Hepatocyte (in vitro differentiated cells): ENCODE data around the gene SNX2. TPM values are rescaled to one million over a fixed set of nuclear protein-coding genes. Genes with fewer than 3 reads are reported as not detected.

Experiments
- DNase-seq: peaks from one replicate; pipeline ENCODE4 v3.0.0-alpha.2; 2016; ENCODE audit warnings: low spot score
- H2AFZ ChIP-seq: fragments of 200-600 bp; sonication (generic); 2 replicates; pipeline ENCODE4 v1.6.0; 2016; ENCODE audit warnings: antibody characterized with exemption, mild to moderate bottlenecking
- H3K27ac ChIP-seq: fragments of 200-600 bp; sonication (generic); 2 replicates; pipeline ENCODE4 v1.5.1; 2016; ENCODE audit warnings: mild to moderate bottlenecking
- H3K27me3 ChIP-seq: fragments of 200-600 bp; sonication (generic); 2 replicates; pipeline ENCODE4 v1.6.1; 2016
- H3K36me3 ChIP-seq: fragments of 200-600 bp; sonication (generic); replicated peaks from 2 replicates; pipeline ENCODE4 v1.5.1; 2016; ENCODE audit warnings: low read depth; ENCODE audit not compliant: insufficient read depth
- H3K4me1 ChIP-seq: fragments of 200-600 bp; sonication (generic); 2 replicates; pipeline ENCODE4 v1.5.1; 2016; ENCODE audit warnings: mild to moderate bottlenecking, moderate library complexity; ENCODE audit not compliant: insufficient read depth
- H3K4me2 ChIP-seq: fragments of 200-600 bp; sonication (generic); 2 replicates; pipeline ENCODE4 v1.6.0; 2016
- H3K4me3 ChIP-seq: fragments of 200-600 bp; sonication (generic); 2 replicates; pipeline ENCODE4 v1.5.1; 2016; ENCODE audit warnings: mild to moderate bottlenecking
- H3K79me2 ChIP-seq: fragments of 200-600 bp; sonication (generic); 2 replicates; pipeline ENCODE4 v1.6.0; 2017; ENCODE audit warnings: mild to moderate bottlenecking
- H3K9me2 ChIP-seq: fragments of 200-600 bp; sonication (generic); replicated peaks from 2 replicates; pipeline ENCODE4 v1.6.0; 2017; ENCODE audit warnings: mild to moderate bottlenecking; ENCODE audit not compliant: insufficient read depth
- H3K9me3 ChIP-seq: fragments of 200-600 bp; sonication (generic); 2 replicates; pipeline ENCODE4 v1.5.1; 2016; ENCODE audit warnings: low read depth, mild to moderate bottlenecking
- H4K20me1 ChIP-seq: fragments of 200-600 bp; sonication (generic); 2 replicates; pipeline ENCODE4 v1.6.0; 2016; ENCODE audit warnings: mild to moderate bottlenecking; ENCODE audit not compliant: insufficient read depth, poor library complexity, severe bottlenecking
- EZH2 ChIP-seq: fragments of 200-600 bp; sonication (generic); IDR thresholded peaks from 2 replicates; pipeline ENCODE4 v1.6.1; 2016; ENCODE audit warnings: antibody characterized with exemption, mild to moderate bottlenecking, borderline replicate concordance
- EZH2phosphoT487 ChIP-seq: fragments of 200-600 bp; sonication (generic); IDR thresholded peaks from one replicate; pipeline ENCODE4 v1.6.1; 2018; ENCODE audit warnings: antibody characterized with exemption, mild to moderate bottlenecking, low read depth, moderate library complexity; ENCODE audit not compliant: unreplicated experiment, severe bottlenecking
- WGBS: methylation state at CpG from one replicate; pipeline ENCODE4 v1.1.6; 2016; ENCODE audit warnings: low lambda C conversion rate; ENCODE audit errors: missing lambda C conversion rate; 5-methylcytosine and 5-hydroxymethylcytosine counted together
- polyA plus RNA-seq: library from polyadenylated mRNA; unstranded; fragments of >200 nt; fragmentation: Nextera tagmentation; extraction: Ambion mirVana; gene quantifications from 2 replicates; pipeline ENCODE4 v1.2.1, GENCODE V29; 2016
- total RNA-seq: library from RNA; depleted of rRNA; stranded (reverse); fragments of >200 nt; gene quantifications from 2 replicates; pipeline ENCODE4 v1.2.3, GENCODE V29; 2014
- TF ChIP-seq, protein P1 (sequence below): fragments of 200-600 bp; sonication (generic); IDR thresholded peaks from 2 replicates; pipeline ENCODE4 v1.5.1; 2016; ENCODE audit warnings: antibody characterized with exemption, mild to moderate bottlenecking; ENCODE audit not compliant: poor library complexity

The SNX2 gene
- total and polyA plus RNA-seq, 2 experiments from 2014 or later, result 99.5 to 107 TPM

DNA sequence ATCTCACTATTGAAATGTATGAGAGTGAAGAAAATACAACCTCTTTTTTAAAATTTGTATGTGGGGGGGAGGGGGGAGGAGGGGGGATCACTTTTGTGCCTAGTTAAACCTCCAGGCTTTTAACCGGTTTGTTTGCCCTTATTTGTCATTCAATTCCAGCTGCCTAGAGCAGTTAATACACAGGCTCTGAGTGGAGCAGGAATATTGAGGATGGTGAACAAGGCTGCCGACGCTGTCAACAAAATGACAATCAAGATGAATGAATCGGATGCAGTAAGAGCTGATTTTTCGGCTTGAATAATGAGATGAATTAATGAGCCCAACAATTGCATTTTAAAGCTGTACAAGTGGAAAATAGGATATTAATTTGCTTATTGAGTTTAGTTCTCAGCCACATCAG, 41.9 kb downstream of the SNX2 start:
- no peaks in the 10 kb centered on the region for H3K4me1 ChIP-seq
- no peaks in the 10 kb centered on the region for H3K9me2 ChIP-seq
- H3K27me3 ChIP-seq, result no peaks in the 10 kb centered on the region
- no peak overlapping the region for H3K27ac ChIP-seq
- no peaks in the 10 kb centered on the region for H3K79me2 ChIP-seq
- 59% methylated on average over 5 of the region's 5 CpGs for WGBS
- no peaks in the 10 kb centered on the region for H4K20me1 ChIP-seq
- no peaks in the 10 kb centered on the region for H3K9me3 ChIP-seq
- H3K4me2 ChIP-seq, result no peak overlapping the region
- H3K36me3 ChIP-seq, result no peaks in the 10 kb centered on the region
- no peak overlapping the region for H2AFZ ChIP-seq
- no peak overlapping the region for H3K4me3 ChIP-seq
- TF ChIP-seq EZH2phosphoT487, result no peak
- TF ChIP-seq EZH2, result no peak
- TF ChIP-seq, protein P1, sequence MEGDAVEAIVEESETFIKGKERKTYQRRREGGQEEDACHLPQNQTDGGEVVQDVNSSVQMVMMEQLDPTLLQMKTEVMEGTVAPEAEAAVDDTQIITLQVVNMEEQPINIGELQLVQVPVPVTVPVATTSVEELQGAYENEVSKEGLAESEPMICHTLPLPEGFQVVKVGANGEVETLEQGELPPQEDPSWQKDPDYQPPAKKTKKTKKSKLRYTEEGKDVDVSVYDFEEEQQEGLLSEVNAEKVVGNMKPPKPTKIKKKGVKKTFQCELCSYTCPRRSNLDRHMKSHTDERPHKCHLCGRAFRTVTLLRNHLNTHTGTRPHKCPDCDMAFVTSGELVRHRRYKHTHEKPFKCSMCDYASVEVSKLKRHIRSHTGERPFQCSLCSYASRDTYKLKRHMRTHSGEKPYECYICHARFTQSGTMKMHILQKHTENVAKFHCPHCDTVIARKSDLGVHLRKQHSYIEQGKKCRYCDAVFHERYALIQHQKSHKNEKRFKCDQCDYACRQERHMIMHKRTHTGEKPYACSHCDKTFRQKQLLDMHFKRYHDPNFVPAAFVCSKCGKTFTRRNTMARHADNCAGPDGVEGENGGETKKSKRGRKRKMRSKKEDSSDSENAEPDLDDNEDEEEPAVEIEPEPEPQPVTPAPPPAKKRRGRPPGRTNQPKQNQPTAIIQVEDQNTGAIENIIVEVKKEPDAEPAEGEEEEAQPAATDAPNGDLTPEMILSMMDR, result no peak
- DNase-seq, result no peak

DNA sequence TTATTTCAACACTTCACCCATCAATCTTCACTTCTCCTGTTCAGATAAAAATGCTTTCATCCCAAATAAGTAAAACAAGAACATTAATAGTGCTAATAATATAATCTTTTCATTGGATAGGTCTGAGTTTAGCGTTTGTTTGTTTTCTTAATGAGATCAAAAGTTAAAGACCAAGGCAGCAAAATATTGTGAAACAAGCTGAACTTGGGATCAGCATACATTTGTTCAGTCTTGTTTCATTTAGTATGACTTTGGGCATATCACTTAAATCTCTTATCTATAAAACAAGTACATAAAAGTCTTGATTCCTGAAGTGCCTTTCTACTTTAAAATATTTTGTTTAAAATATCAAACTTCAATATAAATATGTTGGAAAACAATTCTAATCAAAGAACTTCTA, 57.1 kb downstream of the SNX2 start:
- Histone ChIP-seq H2AFZ (no peak overlapping the region), H3K9me3 (no peaks in the 10 kb centered on the region), H3K79me2 (no peaks in the 10 kb centered on the region), H3K36me3 (no peaks in the 10 kb centered on the region), H3K4me1 (no peaks in the 10 kb centered on the region), H3K4me2 (no peak overlapping the region), H3K4me3 (no peak overlapping the region), H4K20me1 (no peaks in the 10 kb centered on the region), H3K27ac (no peak overlapping the region), H3K9me2 (no peaks in the 10 kb centered on the region), H3K27me3 (no peaks in the 10 kb centered on the region)
- 83% methylated on average over 1 of the region's 1 CpG for WGBS
- no peak for DNase-seq
- TF ChIP-seq, protein P1, result no peak
- TF ChIP-seq EZH2phosphoT487 (no peak), EZH2 (no peak)

DNA sequence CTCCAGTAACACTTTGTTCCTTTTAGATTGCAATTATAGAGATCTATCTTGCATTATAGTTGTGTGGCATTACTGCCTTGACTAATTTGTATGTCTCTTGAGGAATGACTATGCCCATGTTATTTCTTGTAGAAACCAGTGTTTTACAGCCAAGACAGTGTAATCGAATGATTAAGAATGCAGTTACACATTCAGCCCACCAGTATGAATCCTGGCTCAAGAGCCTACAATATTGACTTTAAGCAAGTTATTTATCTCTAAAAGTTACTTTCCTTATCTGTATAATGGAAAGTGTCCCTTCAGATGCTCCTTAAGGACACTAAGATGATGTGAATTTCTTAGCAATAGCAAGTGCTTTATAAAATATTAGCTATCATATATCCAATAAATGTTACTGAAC, 60.8 kb downstream of the SNX2 start:
- DNase-seq, result no peak
- no peaks in the 10 kb centered on the region for H3K4me1 ChIP-seq
- H3K27ac ChIP-seq, result no peak overlapping the region
- H3K9me2 ChIP-seq, result no peaks in the 10 kb centered on the region
- no peaks in the 10 kb centered on the region for H3K36me3 ChIP-seq
- WGBS, result 81% methylated on average over 1 of the region's 1 CpG
- H3K4me2 ChIP-seq, result no peak overlapping the region
- H4K20me1 ChIP-seq, result no peaks in the 10 kb centered on the region
- no peaks in the 10 kb centered on the region for H3K27me3 ChIP-seq
- TF ChIP-seq EZH2 (no peak), EZH2phosphoT487 (no peak)
- H3K79me2 ChIP-seq, result no peaks in the 10 kb centered on the region
- no peak overlapping the region for H3K4me3 ChIP-seq
- H3K9me3 ChIP-seq, result no peaks in the 10 kb centered on the region
- no peak overlapping the region for H2AFZ ChIP-seq

DNA sequence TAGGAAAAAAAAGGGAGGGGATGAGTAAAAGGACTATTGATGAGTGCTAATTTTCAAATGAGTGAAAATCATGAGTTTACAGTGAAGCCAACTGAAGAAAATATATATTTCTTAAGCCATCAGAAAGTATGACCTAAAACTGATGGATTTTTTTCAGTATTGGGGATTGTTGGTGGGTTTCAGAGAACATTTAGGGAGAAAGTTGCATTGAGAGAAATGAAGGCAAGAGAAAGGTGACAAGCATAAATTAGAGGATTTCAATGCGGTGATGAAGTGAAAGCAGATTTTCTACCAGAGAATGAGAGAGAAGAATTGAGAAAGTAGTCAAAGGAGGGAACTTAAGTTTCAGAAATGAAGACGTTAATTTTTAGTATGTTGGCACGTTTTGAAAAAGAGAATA, 62.1 kb downstream of the SNX2 start:
- no peak overlapping the region for H2AFZ ChIP-seq
- H3K9me2 ChIP-seq, result no peaks in the 10 kb centered on the region
- TF ChIP-seq EZH2phosphoT487, result no peak
- TF ChIP-seq EZH2, result no peak
- TF ChIP-seq, protein P1, result no peak
- no peaks in the 10 kb centered on the region for H3K36me3 ChIP-seq
- H3K79me2 ChIP-seq, result no peaks in the 10 kb centered on the region
- no peaks in the 10 kb centered on the region for H3K4me1 ChIP-seq
- H3K9me3 ChIP-seq, result no peaks in the 10 kb centered on the region
- H4K20me1 ChIP-seq, result no peaks in the 10 kb centered on the region
- DNase-seq, result no peak
- H3K27me3 ChIP-seq, result no peaks in the 10 kb centered on the region
- no peak overlapping the region for H3K4me2 ChIP-seq
- no peak overlapping the region for H3K27ac ChIP-seq
- no peak overlapping the region for H3K4me3 ChIP-seq
- 94% methylated on average over 3 of the region's 3 CpGs for WGBS
